HTERT RPE-1 (cell line): ENCODE measurements around the gene SVOP.
"Not testable (repeated sequence)": the region's sequence is repeated elsewhere in the genome, so short reads cannot be mapped to it uniquely, and the experiment has no call there.

Experiments
- in situ Hi-C: fragments of 300-500 bp; cut with MboI; formaldehyde crosslinking; loops from 4 replicates; pipeline ENCODE4 v1.14.3; 2020; ENCODE audit warnings: low sequenced_read_pairs

Gene SVOP

GRCh38 chr12:109033239-109034196 lies 12.7 kb upstream of the SVOP start:
- in situ Hi-C loops = no loop called here

- in situ Hi-C loops = no loop called here
Measured at GRCh38 chr12:109029411-109029810, 8.5 kb upstream of the SVOP start.

- in situ Hi-C loops = not testable (repeated sequence)
Measured at GRCh38 chr12:109028624-109029023, 7.8 kb upstream of the SVOP start.

GRCh38 chr12:109027767-109028166 lies 6.9 kb upstream of the SVOP start:
- in situ Hi-C loops = no loop called here

- in situ Hi-C loops = no loop called here
Measured at GRCh38 chr12:109020146-109020795, 597 bp downstream of the SVOP start.

- in situ Hi-C loops = no loop called here
Measured at GRCh38 chr12:109018296-109018695, 2.6 kb downstream of the SVOP start.

GRCh38 chr12:109016978-109017377 lies 3.9 kb downstream of the SVOP start:
- in situ Hi-C loops = no loop called here

- in situ Hi-C loops = no loop called here
Measured at GRCh38 chr12:109016016-109016415, 4.9 kb downstream of the SVOP start.

GRCh38 chr12:109014984-109015765 lies 5.7 kb downstream of the SVOP start:
- in situ Hi-C loops = no loop called here

GRCh38 chr12:109010259-109010658 lies 10.6 kb downstream of the SVOP start:
- in situ Hi-C loops = no loop called here

GRCh38 chr12:109009766-109010165 lies 11.1 kb downstream of the SVOP start:
- in situ Hi-C loops = no loop called here

- in situ Hi-C loops = no loop called here
Measured at GRCh38 chr12:109004017-109004416, 16.9 kb downstream of the SVOP start.

GRCh38 chr12:108996320-108996719 lies 24.5 kb downstream of the SVOP start:
- in situ Hi-C loops = no loop called here

- in situ Hi-C loops = no loop called here
Measured at GRCh38 chr12:108995370-108995992, 25.4 kb downstream of the SVOP start.

GRCh38 chr12:108990103-108990502 lies 30.8 kb downstream of the SVOP start:
- in situ Hi-C loops = not testable (repeated sequence)

GRCh38 chr12:108989376-108989775 lies 31.5 kb downstream of the SVOP start:
- in situ Hi-C loops = no loop called here

GRCh38 chr12:108985750-108986149 lies 35.1 kb downstream of the SVOP start:
- in situ Hi-C loops = no loop called here

GRCh38 chr12:108983227-108983626 lies 37.6 kb downstream of the SVOP start:
- in situ Hi-C loops = no loop called here

GRCh38 chr12:108982621-108983219 lies 38.1 kb downstream of the SVOP start:
- in situ Hi-C loops = no loop called here

- in situ Hi-C loops = no loop called here
Measured at GRCh38 chr12:108981835-108982234, 39.0 kb downstream of the SVOP start.
